Muscle layer of colon (tissue), 2 donors: ENCODE data around the gene PITX2.

Source experiments
- H3K27ac ChIP-seq: one replicate; pipeline ENCODE4 v1.7.0; 2013; ENCODE audit warnings: low read depth, mild to moderate bottlenecking, low read length, moderate library complexity
- H3K27me3 ChIP-seq, 2 donors: one replicate each; pipeline ENCODE4 v1.7.0; 2013; ENCODE audit warnings: low read length in 2 of 2, mild to moderate bottlenecking in 2 of 2; ENCODE audit not compliant: insufficient read depth in 2 of 2, control insufficient read depth in 1 of 2
- H3K36me3 ChIP-seq: one replicate; pipeline ENCODE4 v1.7.0; 2013; ENCODE audit warnings: mild to moderate bottlenecking, low read length; ENCODE audit not compliant: insufficient read depth
- H3K4me1 ChIP-seq: one replicate; pipeline ENCODE4 v1.7.0; 2013; ENCODE audit warnings: mild to moderate bottlenecking, low read length; ENCODE audit not compliant: insufficient read depth
- H3K4me3 ChIP-seq, 2 donors: one replicate each; pipeline ENCODE4 v1.7.0; 2013; ENCODE audit warnings: low read length in 2 of 2, low read depth in 1 of 2, mild to moderate bottlenecking in 1 of 2, moderate library complexity in 1 of 2
- H3K9ac ChIP-seq: one replicate; pipeline ENCODE4 v1.7.0; 2013; ENCODE audit warnings: low read length
- H3K9me3 ChIP-seq: one replicate; pipeline ENCODE4 v1.7.0; 2013; ENCODE audit warnings: mild to moderate bottlenecking, low read length
- donor health status: abdominal sarcoma.
- donor health status: Adenocarcinoma of cecum.

Gene PITX2

GRCh38 chr4:110622841-110623717 is at the start of gene PITX2:
Gene PITX2 (minus strand): TSS chr4:110623077. CDS start chr4:110622460, 617 bp downstream.
- no peak within 1 kb of the TSS for H3K9ac ChIP-seq
- H3K4me1 ChIP-seq = peaks cover 29% of the 10 kb centered on the region
- H3K27ac ChIP-seq = no peak within 1 kb of the TSS
- peaks cover 92 to 94% of the 10 kb centered on the region in 2 donors for H3K27me3 ChIP-seq
- no peaks in the 10 kb centered on the region for H3K36me3 ChIP-seq
- no peaks in the 10 kb centered on the region for H3K9me3 ChIP-seq
- peak within 1 kb of the TSS in 1 of 2 donors; percentile 25 for H3K4me3 ChIP-seq

GRCh38 chr4:110671679-110672078 is 48.8 kb upstream of the PITX2 start:
- H3K9ac ChIP-seq = no peak overlapping the region
- H3K27ac ChIP-seq = no peak overlapping the region
- no peaks in the 10 kb centered on the region for H3K36me3 ChIP-seq
- no peaks in the 10 kb centered on the region for H3K4me1 ChIP-seq
- no peaks in the 10 kb centered on the region for H3K27me3 ChIP-seq
- H3K9me3 ChIP-seq = no peaks in the 10 kb centered on the region
- no peak overlapping the region for H3K4me3 ChIP-seq

GRCh38 chr4:110669663-110670062 is 46.8 kb upstream of the PITX2 start:
- H3K36me3 ChIP-seq = no peaks in the 10 kb centered on the region
- H3K4me3 ChIP-seq = no peak overlapping the region
- H3K9ac ChIP-seq = no peak overlapping the region
- H3K27me3 ChIP-seq = no peaks in the 10 kb centered on the region
- no peak overlapping the region for H3K27ac ChIP-seq
- H3K4me1 ChIP-seq = no peaks in the 10 kb centered on the region
- H3K9me3 ChIP-seq = no peaks in the 10 kb centered on the region

- H3K27me3 ChIP-seq = no peaks in the 10 kb centered on the region
- H3K9me3 ChIP-seq = no peaks in the 10 kb centered on the region
- H3K4me1 ChIP-seq = no peaks in the 10 kb centered on the region
- no peaks in the 10 kb centered on the region for H3K36me3 ChIP-seq
- H3K9ac ChIP-seq = no peak overlapping the region
- H3K4me3 ChIP-seq = no peak overlapping the region
- H3K27ac ChIP-seq = no peak overlapping the region
These were observed 45.8 kb upstream of the PITX2 start for GRCh38 chr4:110668463-110669235.

- Histone ChIP-seq H3K36me3 (no peaks in the 10 kb centered on the region), H3K27me3 (no peaks in the 10 kb centered on the region), H3K27ac (no peak overlapping the region), H3K4me1 (no peaks in the 10 kb centered on the region), H3K9ac (no peak overlapping the region), H3K9me3 (no peaks in the 10 kb centered on the region), H3K4me3 (no peak overlapping the region)
These were observed 44.8 kb upstream of the PITX2 start for GRCh38 chr4:110667670-110668069.

GRCh38 chr4:110666030-110666429 is 43.2 kb upstream of the PITX2 start:
- H3K9ac ChIP-seq = no peak overlapping the region
- H3K4me1 ChIP-seq = no peaks in the 10 kb centered on the region
- H3K4me3 ChIP-seq = no peak overlapping the region
- H3K36me3 ChIP-seq = no peaks in the 10 kb centered on the region
- H3K27me3 ChIP-seq = no peaks in the 10 kb centered on the region
- no peaks in the 10 kb centered on the region for H3K9me3 ChIP-seq
- no peak overlapping the region for H3K27ac ChIP-seq

GRCh38 chr4:110663738-110664444 is 41.0 kb upstream of the PITX2 start:
- Histone ChIP-seq H3K27me3 (no peaks in the 10 kb centered on the region), H3K9me3 (no peaks in the 10 kb centered on the region), H3K9ac (no peak overlapping the region), H3K27ac (no peak overlapping the region), H3K4me3 (no peak overlapping the region), H3K36me3 (no peaks in the 10 kb centered on the region), H3K4me1 (no peaks in the 10 kb centered on the region)

- Histone ChIP-seq H3K4me3 (no peak overlapping the region), H3K9ac (no peak overlapping the region), H3K36me3 (no peaks in the 10 kb centered on the region), H3K4me1 (no peaks in the 10 kb centered on the region), H3K27ac (no peak overlapping the region), H3K9me3 (no peaks in the 10 kb centered on the region), H3K27me3 (no peaks in the 10 kb centered on the region)
These were observed 40.3 kb upstream of the PITX2 start for GRCh38 chr4:110663206-110663605.

GRCh38 chr4:110660755-110661154 is 37.9 kb upstream of the PITX2 start:
- Histone ChIP-seq H3K9ac (no peak overlapping the region), H3K27ac (no peak overlapping the region), H3K27me3 (no peaks in the 10 kb centered on the region), H3K4me3 (no peak overlapping the region), H3K4me1 (no peaks in the 10 kb centered on the region), H3K36me3 (no peaks in the 10 kb centered on the region), H3K9me3 (no peaks in the 10 kb centered on the region)

- no peak overlapping the region for H3K27ac ChIP-seq
- no peaks in the 10 kb centered on the region for H3K4me1 ChIP-seq
These were observed 31.4 kb upstream of the PITX2 start for GRCh38 chr4:110654254-110654635.

More at GRCh38 chr4:110654254-110654635, 31.4 kb upstream of the PITX2 start:
- Histone ChIP-seq H3K4me3 (no peak overlapping the region), H3K27me3 (no peaks in the 10 kb centered on the region), H3K36me3 (no peaks in the 10 kb centered on the region), H3K9ac (no peak overlapping the region), H3K9me3 (no peaks in the 10 kb centered on the region)
